Activated T-cell treated with anti-CD3 and anti-CD28 coated beads, Interleukin-2, amount 50 U/mL, for 24 hours (primary cell): Measurements from ENCODE around the gene KHDRBS2.

Experiments used
- DNase-seq: peaks from one replicate; pipeline ENCODE4 v3.0.0-alpha.2; 2020
- H3K27ac Mint-ChIP-seq: 2 replicates; pipeline ENCODE4 v1.8.0; 2020; ENCODE audit warnings: mild to moderate bottlenecking, mixed read lengths
- H3K27me3 Mint-ChIP-seq: 2 replicates; pipeline ENCODE4 v1.8.0; 2020; ENCODE audit warnings: mixed read lengths
- H3K36me3 Mint-ChIP-seq: 2 replicates; pipeline ENCODE4 v1.8.0; 2020; ENCODE audit warnings: low read depth, mixed read lengths
- H3K4me1 Mint-ChIP-seq: 2 replicates; pipeline ENCODE4 v1.8.0; 2020; ENCODE audit warnings: low read depth, mixed read lengths
- H3K4me3 Mint-ChIP-seq: 2 replicates; pipeline ENCODE4 v1.8.0; 2020; ENCODE audit warnings: mild to moderate bottlenecking, moderate library complexity, mixed read lengths
- H3K9me3 Mint-ChIP-seq: 2 replicates; pipeline ENCODE4 v1.8.0; 2020; ENCODE audit warnings: mixed read lengths

KHDRBS2 gene

GRCh38 chr6:62129127-62129526 lies 156.9 kb downstream of the KHDRBS2 start:
- Mint-ChIP-seq H3K4me3 (no peak overlapping the region), H3K4me1 (no peaks in the 10 kb centered on the region), H3K36me3 (no peaks in the 10 kb centered on the region), H3K27me3 (no peaks in the 10 kb centered on the region), H3K27ac (no peak overlapping the region), H3K9me3 (peaks cover 13% of the 10 kb centered on the region)
- no peak for DNase-seq

- peaks cover 26% of the 10 kb centered on the region for H3K9me3 Mint-ChIP-seq
- no peak overlapping the region for H3K4me3 Mint-ChIP-seq
- no peaks in the 10 kb centered on the region for H3K27me3 Mint-ChIP-seq
- no peak overlapping the region for H3K27ac Mint-ChIP-seq
- H3K36me3 Mint-ChIP-seq: no peaks in the 10 kb centered on the region
- no peaks in the 10 kb centered on the region for H3K4me1 Mint-ChIP-seq
- DNase-seq: no peak
Measured at GRCh38 chr6:62119401-62119800, 166.6 kb downstream of the KHDRBS2 start.

DNA sequence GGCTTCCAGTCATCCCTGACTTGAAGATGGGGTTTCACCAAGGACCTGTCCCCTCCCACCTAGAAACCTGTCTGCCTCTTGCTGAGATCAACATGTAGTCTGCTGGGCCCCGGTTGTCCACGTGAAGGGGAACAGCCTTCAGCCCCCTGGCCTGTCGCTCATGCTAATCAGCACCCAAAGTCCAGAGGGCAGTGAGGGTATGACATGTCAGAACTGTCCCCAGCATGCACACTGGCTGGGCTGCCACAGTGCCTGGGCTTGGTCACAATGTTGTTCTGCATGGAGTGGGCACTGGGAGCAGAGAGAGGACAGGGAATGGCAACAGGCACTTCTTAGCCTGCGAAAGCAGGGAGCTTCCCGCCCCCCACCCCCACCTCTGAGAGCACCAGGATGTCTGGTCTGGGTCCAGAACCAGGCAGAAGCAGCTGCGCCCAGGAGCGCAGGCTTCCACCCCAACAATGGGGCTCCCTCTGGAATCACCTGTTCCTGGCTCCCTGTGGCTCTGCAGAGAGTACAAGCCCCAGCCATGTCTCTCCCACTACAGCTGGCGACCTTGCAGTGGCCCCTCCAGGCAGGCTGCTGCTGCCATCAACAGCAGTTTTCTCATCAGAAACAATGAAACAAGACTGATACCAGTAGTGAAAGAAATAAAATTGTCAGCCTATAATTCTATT lies 182.7 kb downstream of the KHDRBS2 start:
- H3K4me1 Mint-ChIP-seq: no peaks in the 10 kb centered on the region
- H3K9me3 Mint-ChIP-seq: peaks cover 10% of the 10 kb centered on the region
- DNase-seq: no peak

DNA sequence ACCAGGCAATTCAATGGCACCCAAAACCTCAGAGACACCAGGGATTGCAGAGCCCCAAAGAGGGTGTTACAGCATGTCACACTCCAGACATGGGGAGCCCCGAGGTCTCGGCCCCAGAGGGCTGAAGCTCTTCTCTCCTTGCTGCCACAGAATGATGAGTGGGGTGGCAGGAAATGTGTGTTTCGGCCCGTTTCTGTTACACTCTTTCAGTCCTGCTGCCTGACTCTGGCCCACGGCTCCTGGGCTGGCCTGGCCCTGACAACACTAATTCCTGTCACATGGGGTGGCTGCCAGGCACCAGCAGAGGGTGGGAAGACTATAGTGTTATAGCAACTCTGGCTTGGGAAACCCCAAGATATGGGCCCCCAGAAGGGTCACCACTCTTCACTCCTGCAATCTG lies 183.6 kb downstream of the KHDRBS2 start:
- Mint-ChIP-seq H3K4me3 (no peak overlapping the region), H3K36me3 (no peaks in the 10 kb centered on the region), H3K27ac (no peak overlapping the region), H3K4me1 (no peaks in the 10 kb centered on the region), H3K9me3 (peaks cover 12% of the 10 kb centered on the region), H3K27me3 (no peaks in the 10 kb centered on the region)
- no peak for DNase-seq

More for the DNA sequence above, 182.7 kb downstream of the KHDRBS2 start:
- Mint-ChIP-seq H3K27ac (no peak overlapping the region), H3K4me3 (no peak overlapping the region), H3K27me3 (no peaks in the 10 kb centered on the region), H3K36me3 (no peaks in the 10 kb centered on the region)

GRCh38 chr6:62090442-62091229 lies 195.4 kb downstream of the KHDRBS2 start:
- DNase-seq: no peak
- Mint-ChIP-seq H3K4me1 (no peaks in the 10 kb centered on the region), H3K9me3 (peaks cover 9% of the 10 kb centered on the region), H3K27me3 (no peaks in the 10 kb centered on the region), H3K36me3 (no peaks in the 10 kb centered on the region), H3K27ac (no peak overlapping the region), H3K4me3 (no peak overlapping the region)

DNA sequence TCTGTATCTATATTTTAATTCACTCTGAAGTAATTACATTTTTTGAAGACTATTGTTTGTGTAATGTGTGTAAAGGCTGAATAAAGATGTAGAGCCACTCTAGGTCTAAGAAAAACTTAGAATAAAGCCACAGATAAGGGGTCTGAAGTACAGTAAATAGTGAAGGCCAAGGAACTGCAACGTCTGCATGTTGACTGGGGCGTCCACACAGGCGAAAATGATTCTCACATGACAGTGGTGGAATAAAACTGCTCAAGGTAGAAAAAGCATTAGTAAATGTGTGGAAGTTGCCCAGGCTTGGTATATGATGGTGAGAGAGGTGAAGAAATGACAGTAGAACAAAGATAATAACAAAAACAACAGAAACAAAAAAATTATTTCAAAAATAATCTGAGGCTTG lies 196.2 kb downstream of the KHDRBS2 start:
- no peak overlapping the region for H3K27ac Mint-ChIP-seq

GRCh38 chr6:62086047-62086446 lies 200.0 kb downstream of the KHDRBS2 start:
- H3K27me3 Mint-ChIP-seq: no peaks in the 10 kb centered on the region
- H3K4me3 Mint-ChIP-seq: no peak overlapping the region
- H3K9me3 Mint-ChIP-seq: peaks cover 14% of the 10 kb centered on the region
- no peak for DNase-seq
- no peak overlapping the region for H3K27ac Mint-ChIP-seq
- no peaks in the 10 kb centered on the region for H3K36me3 Mint-ChIP-seq
- H3K4me1 Mint-ChIP-seq: no peaks in the 10 kb centered on the region

More for the DNA sequence above, 196.2 kb downstream of the KHDRBS2 start:
- no peak overlapping the region for H3K4me3 Mint-ChIP-seq
- peaks cover 12% of the 10 kb centered on the region for H3K9me3 Mint-ChIP-seq
- H3K36me3 Mint-ChIP-seq: no peaks in the 10 kb centered on the region
- DNase-seq: no peak
- H3K4me1 Mint-ChIP-seq: no peaks in the 10 kb centered on the region
- H3K27me3 Mint-ChIP-seq: no peaks in the 10 kb centered on the region

DNA sequence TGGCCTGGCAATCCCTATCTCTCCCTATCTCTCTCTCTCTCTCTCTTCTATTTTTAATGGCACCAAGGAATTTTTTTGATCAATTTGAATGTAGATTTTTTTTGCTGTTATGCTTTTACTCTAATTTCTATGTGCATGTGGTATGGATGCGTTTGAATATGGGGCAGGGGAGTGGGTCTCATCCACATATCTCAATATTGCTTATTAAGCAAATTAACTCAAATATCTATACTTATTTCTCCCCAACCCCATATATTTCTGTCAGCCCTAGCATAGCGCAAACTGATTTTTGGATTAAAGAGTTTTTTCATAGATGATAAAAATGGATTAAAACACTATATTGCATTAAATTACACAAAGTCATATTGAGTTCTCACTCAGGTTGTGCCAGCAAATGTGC lies 210.2 kb downstream of the KHDRBS2 start:
- DNase-seq: no peak
- Mint-ChIP-seq H3K36me3 (no peaks in the 10 kb centered on the region), H3K4me1 (no peaks in the 10 kb centered on the region), H3K27ac (no peak overlapping the region), H3K4me3 (no peak overlapping the region), H3K9me3 (peaks cover 13% of the 10 kb centered on the region), H3K27me3 (no peaks in the 10 kb centered on the region)

DNA sequence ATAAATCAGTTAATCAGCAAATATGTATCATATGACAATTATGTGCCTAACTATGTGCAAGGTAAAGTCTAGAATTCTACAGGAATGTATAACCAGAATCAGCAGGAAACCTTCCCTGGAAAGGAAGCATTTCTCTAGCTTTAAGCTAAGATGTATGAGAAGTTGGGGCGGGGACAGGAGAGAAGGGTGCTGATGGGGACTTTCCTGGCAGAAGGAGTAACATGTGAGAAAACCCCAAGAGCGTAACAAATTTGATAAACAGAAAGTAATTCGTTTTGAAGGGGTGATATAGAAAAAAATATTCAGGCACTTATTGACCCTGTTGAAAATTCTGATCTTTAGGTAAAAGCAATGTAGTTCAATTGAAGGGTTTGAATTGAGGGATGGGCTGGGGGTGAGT lies 226.1 kb downstream of the KHDRBS2 start:
- H3K4me1 Mint-ChIP-seq: no peaks in the 10 kb centered on the region
- no peak overlapping the region for H3K4me3 Mint-ChIP-seq
- H3K27ac Mint-ChIP-seq: no peak overlapping the region
- peaks cover 7% of the 10 kb centered on the region for H3K9me3 Mint-ChIP-seq
- no peak for DNase-seq
- H3K36me3 Mint-ChIP-seq: no peaks in the 10 kb centered on the region
- H3K27me3 Mint-ChIP-seq: no peaks in the 10 kb centered on the region

DNA sequence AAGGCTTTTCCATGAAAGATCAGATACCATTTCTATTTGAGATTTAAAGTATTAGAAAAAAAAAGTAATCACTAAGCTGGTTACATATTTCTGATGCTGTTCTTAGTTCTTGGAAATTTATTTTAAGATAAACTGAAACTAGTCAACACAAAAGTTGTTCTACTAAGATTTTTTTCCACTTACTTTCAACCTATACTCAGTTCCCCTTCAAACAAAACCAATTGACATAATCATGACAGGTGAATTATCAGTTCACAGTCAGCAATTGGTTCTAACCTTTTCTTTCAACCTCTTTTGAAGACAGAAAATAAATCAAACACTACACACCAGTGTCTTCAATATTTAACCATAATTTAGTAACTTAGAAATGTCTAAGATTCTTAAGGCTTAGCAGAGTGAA lies 228.7 kb downstream of the KHDRBS2 start:
- Mint-ChIP-seq H3K4me3 (no peak overlapping the region), H3K27me3 (no peaks in the 10 kb centered on the region), H3K9me3 (peaks cover 11% of the 10 kb centered on the region), H3K27ac (no peak overlapping the region), H3K36me3 (no peaks in the 10 kb centered on the region), H3K4me1 (no peaks in the 10 kb centered on the region)
- DNase-seq: no peak

GRCh38 chr6:62045502-62045901 lies 240.5 kb downstream of the KHDRBS2 start:
- H3K4me3 Mint-ChIP-seq: no peak overlapping the region

DNA sequence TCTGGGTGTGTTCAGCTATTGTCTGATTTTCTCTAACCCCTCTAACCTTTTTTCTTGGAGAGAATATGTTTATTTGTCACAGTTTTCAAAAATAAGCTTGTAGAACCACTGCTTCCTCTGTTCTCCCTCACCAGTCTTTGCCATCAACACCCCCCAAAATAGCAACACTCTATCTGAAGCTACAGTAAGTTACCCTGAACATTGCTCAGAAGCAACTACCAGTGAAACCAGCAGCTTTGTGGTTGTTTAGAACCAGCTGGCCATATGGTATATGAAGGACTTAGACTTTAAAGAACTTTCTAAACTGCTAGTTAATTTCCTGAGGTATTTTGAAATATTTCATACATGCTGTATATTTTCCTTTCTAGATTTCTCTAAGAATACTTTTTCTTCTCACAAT lies 242.9 kb downstream of the KHDRBS2 start:
- Mint-ChIP-seq H3K36me3 (no peaks in the 10 kb centered on the region), H3K4me3 (no peak overlapping the region), H3K4me1 (no peaks in the 10 kb centered on the region), H3K27me3 (no peaks in the 10 kb centered on the region), H3K9me3 (peaks cover 15% of the 10 kb centered on the region), H3K27ac (no peak overlapping the region)
- no peak for DNase-seq

More at GRCh38 chr6:62045502-62045901, 240.5 kb downstream of the KHDRBS2 start:
- Mint-ChIP-seq H3K36me3 (no peaks in the 10 kb centered on the region), H3K27ac (no peak overlapping the region), H3K27me3 (no peaks in the 10 kb centered on the region), H3K4me1 (no peaks in the 10 kb centered on the region), H3K9me3 (peaks cover 16% of the 10 kb centered on the region)
- no peak for DNase-seq

DNA sequence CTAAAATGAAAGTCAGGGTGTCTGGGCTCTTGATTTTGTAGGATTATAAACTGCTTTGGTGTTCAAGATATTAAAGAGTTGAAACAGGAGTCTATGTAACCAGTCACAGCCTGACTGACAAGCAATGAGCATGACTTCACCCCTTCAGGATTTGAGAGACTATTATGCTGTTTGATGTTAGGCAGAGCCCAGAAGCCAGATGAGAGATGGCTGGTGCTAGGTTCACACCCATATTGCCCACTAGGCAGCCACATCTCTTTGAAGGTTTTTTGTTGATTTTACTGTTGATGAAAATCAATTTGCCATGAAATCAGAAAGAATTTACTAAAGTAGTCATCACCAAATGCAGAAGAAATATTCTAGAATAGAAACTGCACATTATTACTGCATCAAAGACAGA lies 243.6 kb downstream of the KHDRBS2 start:
- Mint-ChIP-seq H3K27ac (no peak overlapping the region), H3K36me3 (no peaks in the 10 kb centered on the region), H3K4me1 (no peaks in the 10 kb centered on the region), H3K4me3 (no peak overlapping the region), H3K27me3 (no peaks in the 10 kb centered on the region), H3K9me3 (peaks cover 14% of the 10 kb centered on the region)
- no peak for DNase-seq

- H3K27me3 Mint-ChIP-seq: no peaks in the 10 kb centered on the region
- no peak overlapping the region for H3K4me3 Mint-ChIP-seq
- H3K36me3 Mint-ChIP-seq: no peaks in the 10 kb centered on the region
- H3K9me3 Mint-ChIP-seq: peaks cover 18% of the 10 kb centered on the region
- H3K27ac Mint-ChIP-seq: no peak overlapping the region
- H3K4me1 Mint-ChIP-seq: no peaks in the 10 kb centered on the region
- DNase-seq: no peak
Measured at GRCh38 chr6:62039605-62040004, 246.4 kb downstream of the KHDRBS2 start.

DNA sequence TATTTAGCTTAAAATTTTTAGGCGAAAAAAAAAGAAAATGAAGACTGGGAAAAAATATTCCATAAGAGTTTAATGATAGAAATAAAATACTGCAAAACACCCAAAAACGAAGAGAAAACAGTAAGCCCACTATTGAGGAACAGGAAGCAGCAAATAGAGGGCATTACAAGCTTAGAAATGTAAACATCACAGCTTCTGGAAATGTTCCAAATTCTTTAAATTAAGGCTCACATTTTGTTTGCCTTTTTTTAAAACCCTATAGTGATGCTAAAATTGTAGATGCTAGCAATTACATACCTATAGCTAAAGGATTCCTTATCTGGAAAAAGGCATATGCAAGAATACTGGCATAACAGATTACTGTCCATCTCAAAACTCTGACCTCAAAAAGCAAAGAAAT lies 248.6 kb downstream of the KHDRBS2 start:
- peaks cover 21% of the 10 kb centered on the region for H3K9me3 Mint-ChIP-seq
- no peak overlapping the region for H3K27ac Mint-ChIP-seq
- no peaks in the 10 kb centered on the region for H3K27me3 Mint-ChIP-seq

More for the DNA sequence above, 248.6 kb downstream of the KHDRBS2 start:
- DNase-seq: no peak
- Mint-ChIP-seq H3K36me3 (no peaks in the 10 kb centered on the region), H3K4me3 (no peak overlapping the region), H3K4me1 (no peaks in the 10 kb centered on the region)
